ENCODE measurements around the gene ATXN7L1.

- TF ChIP-seq, protein P1, sequence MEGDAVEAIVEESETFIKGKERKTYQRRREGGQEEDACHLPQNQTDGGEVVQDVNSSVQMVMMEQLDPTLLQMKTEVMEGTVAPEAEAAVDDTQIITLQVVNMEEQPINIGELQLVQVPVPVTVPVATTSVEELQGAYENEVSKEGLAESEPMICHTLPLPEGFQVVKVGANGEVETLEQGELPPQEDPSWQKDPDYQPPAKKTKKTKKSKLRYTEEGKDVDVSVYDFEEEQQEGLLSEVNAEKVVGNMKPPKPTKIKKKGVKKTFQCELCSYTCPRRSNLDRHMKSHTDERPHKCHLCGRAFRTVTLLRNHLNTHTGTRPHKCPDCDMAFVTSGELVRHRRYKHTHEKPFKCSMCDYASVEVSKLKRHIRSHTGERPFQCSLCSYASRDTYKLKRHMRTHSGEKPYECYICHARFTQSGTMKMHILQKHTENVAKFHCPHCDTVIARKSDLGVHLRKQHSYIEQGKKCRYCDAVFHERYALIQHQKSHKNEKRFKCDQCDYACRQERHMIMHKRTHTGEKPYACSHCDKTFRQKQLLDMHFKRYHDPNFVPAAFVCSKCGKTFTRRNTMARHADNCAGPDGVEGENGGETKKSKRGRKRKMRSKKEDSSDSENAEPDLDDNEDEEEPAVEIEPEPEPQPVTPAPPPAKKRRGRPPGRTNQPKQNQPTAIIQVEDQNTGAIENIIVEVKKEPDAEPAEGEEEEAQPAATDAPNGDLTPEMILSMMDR (IDR thresholded peaks at IDR 0.05; ENCODE audit: low read depth, low read length): no peak
- TF ChIP-seq EZH2phosphoT487 (IDR thresholded peaks at IDR 0.05; ENCODE audit: low read depth): no peak
Observed at GRCh38 chr7:105594034-105594433, 282.4 kb downstream of the ATXN7L1 start.

Data from OCI-LY3 (cell line).